Epithelial cell of esophagus (primary cell): ENCODE results near the gene INO80.

Source experiments
- DNase-seq: peaks from one replicate; pipeline ENCODE4 v3.0.0; 2010; ENCODE audit warnings: low read depth
- H3K4me3 ChIP-seq: 2 replicates; pipeline ENCODE4 v1.5.1; 2011; ENCODE audit warnings: mild to moderate bottlenecking, low read length, control low read depth
- CTCF ChIP-seq: IDR thresholded peaks from 2 replicates; pipeline ENCODE4 v1.5.1; 2011; ENCODE audit warnings: low read depth, mild to moderate bottlenecking, low read length, control low read depth, inconsistent platforms; ENCODE audit not compliant: insufficient read depth; ENCODE audit errors: missing control alignments

The INO80 gene

GRCh38 chr15:41019174-41019573 lies 96.9 kb downstream of the INO80 start:
- TF ChIP-seq CTCF = no peak
- no peak overlapping the region for H3K4me3 ChIP-seq
- no peak for DNase-seq

- H3K4me3 ChIP-seq = no peak overlapping the region
- DNase-seq = peak; percentile 91
- TF ChIP-seq CTCF = peak; percentile 74
These were observed 97.5 kb downstream of the INO80 start for GRCh38 chr15:41018534-41018933.

- no peak for DNase-seq
- TF ChIP-seq CTCF = no peak
- H3K4me3 ChIP-seq = no peak overlapping the region
These were observed 98.9 kb downstream of the INO80 start for GRCh38 chr15:41017066-41017735.

- H3K4me3 ChIP-seq = no peak overlapping the region
- TF ChIP-seq CTCF = no peak
- peak; percentile 81 for DNase-seq
These were observed 102.2 kb downstream of the INO80 start for GRCh38 chr15:41013691-41014414.

- TF ChIP-seq CTCF = no peak
These were observed 104.8 kb downstream of the INO80 start for GRCh38 chr15:41011055-41011815.

GRCh38 chr15:41010345-41010744 lies 105.7 kb downstream of the INO80 start:
- DNase-seq = no peak
- no peak for TF ChIP-seq CTCF
- H3K4me3 ChIP-seq = no peak overlapping the region

More at GRCh38 chr15:41011055-41011815, 104.8 kb downstream of the INO80 start:
- H3K4me3 ChIP-seq = no peak overlapping the region
- DNase-seq = no peak
